NCI-H2227 treated with DMSO at 0.1 percent for 48 hours (cell line): ENCODE data around the gene CD47.

ENCODE experiments used
- DNase-seq: peaks from one replicate; lab custom pipeline; 2025; lab: John Stamatoyannopoulos, UW

Gene CD47

DNA sequence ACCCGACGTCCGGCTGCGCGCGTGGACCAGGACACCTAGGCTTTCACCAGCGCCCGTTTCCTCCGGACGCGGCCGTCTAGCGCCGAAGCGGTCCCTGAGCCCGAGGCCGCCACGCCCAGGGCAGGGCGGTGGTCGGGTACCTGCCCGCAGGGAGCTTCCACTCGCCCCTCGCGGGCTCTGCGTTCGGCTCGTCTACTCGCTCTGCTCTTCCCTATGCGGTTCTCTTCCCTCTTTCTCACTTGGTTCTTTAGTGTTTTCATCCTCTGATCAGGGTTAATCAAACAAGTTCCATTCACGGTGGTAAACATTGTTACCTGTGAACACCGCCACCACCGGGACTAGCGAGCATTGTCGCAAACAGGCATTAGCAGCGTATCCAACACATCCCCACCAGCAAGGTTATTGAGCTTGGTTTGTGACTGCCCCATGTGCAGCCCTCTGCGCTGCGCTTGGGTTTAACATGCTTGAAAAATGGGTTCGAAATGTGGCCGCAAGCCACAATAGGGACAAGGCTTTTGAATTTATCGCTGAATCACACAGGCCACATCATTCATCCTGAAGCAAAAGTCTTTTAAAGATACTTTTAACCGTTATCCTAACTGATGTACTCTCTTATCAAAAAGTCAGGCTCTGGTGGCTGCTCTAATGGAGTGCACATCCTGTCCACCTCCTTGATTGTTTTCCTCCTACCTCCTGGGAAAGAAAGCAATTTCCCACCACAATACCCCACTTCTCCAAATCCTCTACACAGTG, 843 bp upstream of the CD47 start:
- no peak for DNase-seq

DNA sequence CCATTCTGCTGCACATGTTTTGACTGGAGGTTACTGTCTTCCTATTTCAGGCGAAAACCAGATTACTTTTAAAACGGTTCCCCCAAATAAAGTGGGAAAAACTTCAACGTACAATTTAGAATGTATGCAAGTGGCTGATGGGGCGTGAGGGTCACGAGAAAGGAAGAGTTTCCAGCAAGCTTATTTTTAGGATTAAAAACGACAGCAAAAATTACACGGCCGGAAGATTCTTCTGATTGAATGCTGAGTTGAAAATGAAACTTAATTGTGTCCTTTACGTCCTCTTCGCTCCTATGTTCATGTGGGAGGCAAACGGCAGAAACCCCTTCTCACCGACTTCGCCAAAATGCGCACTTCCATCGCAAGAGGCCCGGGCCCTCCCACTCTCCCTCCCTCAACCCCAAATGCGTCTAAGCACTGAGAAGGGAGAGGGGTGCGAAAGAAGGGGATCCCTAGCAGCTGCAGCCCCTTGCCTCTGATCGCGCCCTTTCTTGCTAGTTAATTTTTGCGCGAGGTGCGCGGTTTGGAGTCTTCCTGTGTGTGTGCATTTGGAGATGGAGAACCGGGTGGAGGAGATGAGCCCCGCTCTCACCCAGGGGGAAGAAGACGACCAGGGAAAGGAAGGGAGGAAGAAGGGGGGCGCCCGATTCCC, 656 bp downstream of the CD47 start:
- no peak for DNase-seq

GRCh38 chr3:108089579-108089978, 1.3 kb downstream of the CD47 start:
- no peak for DNase-seq

DNA sequence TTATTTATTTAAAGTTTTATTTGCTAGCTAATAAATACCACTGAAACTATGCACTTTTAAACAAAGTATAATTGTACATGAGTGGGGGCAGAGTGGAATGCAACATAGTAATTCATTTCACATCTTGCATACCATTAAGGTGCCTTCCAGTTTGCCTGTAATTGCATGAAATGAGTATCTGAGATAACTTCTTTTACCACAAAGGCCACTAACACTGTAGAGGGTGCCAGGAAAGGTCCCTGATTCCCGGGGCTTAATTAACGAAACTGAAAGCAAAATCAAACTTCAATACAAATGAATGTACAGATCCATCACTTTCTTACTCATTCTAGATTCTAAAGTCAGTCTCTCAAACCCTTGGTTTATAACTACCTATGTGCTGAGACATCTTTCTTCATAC, 2.1 kb downstream of the CD47 start:
- DNase-seq = no peak

DNA sequence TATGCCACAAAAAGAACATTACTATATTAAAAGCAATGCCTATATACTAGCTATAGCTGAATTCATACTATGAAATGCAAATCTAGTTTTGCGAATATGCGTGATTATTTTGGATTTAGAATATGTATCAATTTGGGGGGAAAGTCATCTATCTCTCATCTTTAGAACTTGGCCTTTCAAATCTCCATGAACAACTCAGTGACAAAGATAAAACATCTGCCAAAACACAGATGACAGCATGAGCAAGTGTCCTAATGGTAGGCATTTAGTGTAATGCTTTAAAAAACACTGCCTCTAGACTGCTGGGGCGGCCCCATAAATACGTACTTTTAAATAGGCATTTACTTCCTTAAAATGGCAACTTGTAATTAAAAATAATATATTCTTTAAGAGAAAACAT, 2.7 kb downstream of the CD47 start:
- no peak for DNase-seq

- DNase-seq = no peak
Measured at GRCh38 chr3:108086653-108087052, 4.2 kb downstream of the CD47 start.

DNA sequence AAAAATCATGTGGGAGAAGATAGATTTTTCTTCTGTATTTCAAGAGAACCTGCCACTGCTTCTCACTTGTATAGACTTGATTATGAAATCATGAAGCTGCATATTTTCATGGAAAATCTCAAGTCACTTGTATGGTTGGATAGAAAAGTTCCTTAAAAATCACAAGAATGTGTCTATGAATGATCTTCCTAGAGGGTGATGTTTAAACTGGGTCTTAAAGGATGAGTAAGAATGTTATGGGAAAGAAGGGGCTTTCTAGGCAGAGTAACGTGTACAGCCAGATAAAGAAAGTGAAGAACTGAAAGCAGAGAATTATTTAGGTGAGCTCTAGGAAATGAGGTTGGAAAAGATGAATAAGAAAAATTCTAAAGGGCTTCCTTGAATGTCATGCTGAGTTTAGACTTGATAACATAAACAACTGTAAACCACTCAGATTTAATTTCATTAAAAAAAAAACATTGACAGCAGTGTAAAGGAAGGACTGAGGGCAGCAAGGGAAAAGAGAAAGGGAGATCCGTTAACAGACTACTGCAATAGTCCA, 5.0 kb downstream of the CD47 start:
- no peak for DNase-seq

DNA sequence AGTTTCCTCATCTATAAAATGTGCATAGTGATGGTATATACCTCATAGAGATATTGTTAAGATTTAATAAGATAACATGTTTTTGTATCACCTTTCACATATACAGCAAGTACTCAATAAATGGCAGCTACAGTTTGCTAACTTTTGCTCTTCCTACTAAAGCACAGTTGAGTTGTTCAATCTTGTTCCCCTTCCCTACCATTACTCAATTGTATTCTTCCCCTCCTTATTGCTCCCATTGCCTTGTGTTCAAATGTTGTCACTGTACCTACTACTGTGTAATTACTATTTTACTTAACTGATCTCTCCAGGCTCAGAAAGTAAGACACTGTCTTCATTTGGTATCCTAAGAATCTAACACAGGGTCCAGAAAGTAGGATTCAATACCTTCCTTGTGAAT, 5.5 kb downstream of the CD47 start:
- no peak for DNase-seq

DNA sequence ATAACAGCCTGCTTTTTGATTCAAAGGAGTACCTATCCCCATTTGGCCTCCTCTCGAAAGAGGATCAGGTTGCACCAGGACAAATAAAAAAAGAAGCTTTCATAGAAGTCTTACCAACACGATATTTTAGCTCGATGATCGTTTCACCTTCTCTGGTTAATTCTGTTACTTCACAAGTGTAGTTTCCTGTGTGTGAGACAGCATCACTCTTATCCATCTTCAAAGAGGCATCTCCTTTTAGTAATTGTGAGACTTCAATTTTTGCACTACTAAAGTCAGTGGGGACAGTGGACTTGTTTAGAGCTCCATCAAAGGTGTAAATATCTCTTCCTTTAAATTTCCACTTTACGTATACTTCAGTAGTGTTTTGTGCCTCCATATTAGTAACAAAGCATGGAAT, 11.0 kb downstream of the CD47 start:
- no peak for DNase-seq

GRCh38 chr3:108079043-108079442, 11.8 kb downstream of the CD47 start:
- no peak for DNase-seq

GRCh38 chr3:108076564-108076963, 14.3 kb downstream of the CD47 start:
- DNase-seq = no peak

DNA sequence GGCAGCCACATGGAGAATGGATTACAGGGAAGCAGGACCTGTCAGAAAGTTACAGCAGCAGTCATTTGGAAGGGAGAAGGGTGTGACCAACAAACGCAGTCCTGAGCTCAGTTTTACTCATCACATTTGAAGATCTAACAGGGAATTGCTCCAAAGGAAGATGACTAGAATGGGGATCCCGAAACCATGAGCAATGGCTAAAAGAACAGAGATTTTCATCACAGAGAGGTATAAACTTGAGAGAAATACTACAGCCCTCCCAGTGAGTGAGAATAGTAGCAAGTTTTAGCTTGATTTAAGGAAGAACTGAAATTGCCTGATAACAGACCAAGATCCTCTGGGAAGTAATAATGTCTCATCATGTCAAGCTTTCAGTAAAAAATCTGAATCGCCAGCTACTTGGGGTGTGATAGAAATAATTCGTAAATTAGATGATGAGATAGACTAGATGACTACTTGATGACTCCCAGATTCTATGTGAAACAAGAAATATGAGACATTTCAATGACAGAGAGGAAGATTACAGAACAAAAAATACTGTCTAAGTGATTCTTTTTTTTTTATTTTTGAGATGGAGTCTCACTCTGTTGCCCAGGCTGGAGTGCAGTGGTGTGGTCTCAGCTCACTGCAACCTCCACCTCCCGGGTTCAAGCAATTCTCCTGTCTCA, 16.9 kb downstream of the CD47 start:
- DNase-seq = no peak

GRCh38 chr3:108071368-108071767, 19.5 kb downstream of the CD47 start:
- no peak for DNase-seq

DNA sequence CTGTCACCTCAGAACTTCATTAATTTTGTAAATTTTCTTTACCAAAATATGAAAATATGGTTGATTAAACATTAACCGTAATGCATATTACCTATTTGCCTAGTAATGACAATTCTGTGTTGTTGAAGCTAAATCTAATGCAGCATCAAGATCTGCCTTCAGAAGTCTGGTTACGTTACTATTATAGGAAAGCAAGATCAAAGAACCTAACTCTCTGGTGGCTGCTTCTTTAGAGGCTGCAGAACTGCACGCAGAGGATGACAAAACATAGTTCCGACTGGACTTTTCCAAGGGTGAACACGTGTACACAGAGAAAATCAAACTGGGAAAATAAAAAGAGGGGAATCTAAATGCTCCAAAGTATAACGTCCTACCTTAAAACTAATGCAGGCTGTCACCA, 20.5 kb downstream of the CD47 start:
- DNase-seq = no peak

DNA sequence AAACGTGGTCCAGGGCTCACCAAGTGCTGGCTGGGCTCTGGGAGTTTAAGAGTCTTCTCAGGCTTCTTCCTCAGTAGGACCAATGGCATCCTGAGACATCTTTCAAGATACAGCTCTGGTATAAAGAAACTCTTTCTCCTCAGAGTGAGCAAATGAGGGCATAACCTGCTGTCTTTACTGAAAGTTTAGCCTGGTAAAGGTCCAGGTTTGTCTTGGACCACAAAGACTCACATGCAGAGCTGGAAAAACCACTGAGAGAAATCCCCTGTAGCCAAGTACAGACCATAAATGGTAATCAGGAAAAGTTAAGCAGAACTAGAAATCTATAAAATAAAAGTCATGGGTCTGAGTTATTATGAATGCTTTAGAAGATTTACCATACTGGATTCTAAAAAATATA, 23.1 kb downstream of the CD47 start:
- DNase-seq = no peak

DNA sequence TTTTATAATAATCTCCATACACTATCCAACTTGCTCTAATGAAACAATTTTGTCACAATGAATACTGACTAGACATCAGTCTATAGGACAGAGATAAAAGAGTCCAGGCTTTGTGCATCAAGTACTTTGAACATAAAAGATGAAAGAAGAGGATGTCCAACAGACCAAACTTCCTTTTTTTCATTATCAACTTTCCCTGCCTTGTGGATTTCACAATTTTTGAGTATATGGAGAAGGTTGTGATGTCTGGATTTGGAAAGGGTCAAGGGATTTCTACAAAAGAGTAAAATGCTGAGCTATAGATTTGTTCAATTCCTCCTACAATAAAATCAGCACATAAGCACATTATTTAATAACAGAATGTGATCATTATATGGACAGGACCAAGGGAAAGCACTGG, 25.7 kb downstream of the CD47 start:
- DNase-seq = no peak

GRCh38 chr3:108064293-108064887, 26.4 kb downstream of the CD47 start:
- no peak for DNase-seq

DNA sequence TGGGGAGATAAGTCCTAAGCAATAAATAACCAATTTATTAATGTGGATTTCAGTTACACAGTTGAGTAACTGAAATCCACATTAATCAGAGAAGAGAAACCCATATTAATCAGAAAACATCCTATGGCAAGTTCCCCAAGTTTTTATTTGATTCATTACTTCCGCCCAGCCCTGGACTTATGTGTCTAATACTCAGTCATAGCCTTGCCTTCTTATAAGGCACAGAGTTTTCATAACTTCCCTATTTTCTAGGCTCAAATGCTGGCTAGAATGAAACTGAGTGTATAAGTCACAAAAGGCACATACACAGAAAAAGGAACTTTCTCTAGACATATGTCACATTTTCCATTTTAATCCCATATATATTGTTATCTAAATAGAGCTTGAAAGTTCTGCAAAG, 28.8 kb downstream of the CD47 start:
- DNase-seq = no peak

DNA sequence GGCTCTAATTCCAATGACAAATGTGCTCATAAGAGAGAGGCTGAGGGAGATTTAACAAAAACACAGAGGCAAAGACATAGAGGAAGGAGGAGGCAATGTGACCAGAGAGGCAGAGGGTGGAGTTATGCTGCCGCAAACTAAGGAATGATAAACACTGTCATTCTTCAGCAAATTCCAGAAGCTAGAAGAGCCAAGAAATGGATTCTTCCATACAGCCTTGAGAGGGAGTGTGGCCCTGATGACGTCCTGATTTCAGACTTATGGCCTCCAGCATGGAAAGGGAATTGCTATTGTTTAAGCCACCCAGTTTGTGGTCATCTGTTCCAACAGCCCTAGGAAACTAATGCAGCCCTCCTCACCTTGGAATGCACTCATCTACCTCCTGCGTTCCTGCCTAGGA, 30.5 kb downstream of the CD47 start:
- DNase-seq = no peak

DNA sequence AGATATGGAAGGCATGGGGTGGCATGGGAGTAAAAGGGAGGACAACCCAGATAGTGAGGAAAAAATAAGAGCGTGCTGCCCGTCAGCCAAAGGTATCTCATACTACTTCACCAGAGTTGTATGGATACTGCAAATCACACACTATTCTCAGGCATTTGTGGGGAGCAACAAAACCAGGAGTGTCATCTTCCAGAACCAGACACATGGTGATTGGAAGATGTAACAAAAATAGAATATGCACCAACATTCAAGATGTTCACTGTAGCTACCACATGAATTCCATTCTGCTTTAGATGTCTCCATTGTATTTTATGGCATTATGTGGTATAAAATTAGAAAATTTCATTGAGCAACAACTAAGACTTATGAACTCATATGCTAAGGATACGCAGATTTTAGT, 34.9 kb downstream of the CD47 start:
- no peak for DNase-seq

DNA sequence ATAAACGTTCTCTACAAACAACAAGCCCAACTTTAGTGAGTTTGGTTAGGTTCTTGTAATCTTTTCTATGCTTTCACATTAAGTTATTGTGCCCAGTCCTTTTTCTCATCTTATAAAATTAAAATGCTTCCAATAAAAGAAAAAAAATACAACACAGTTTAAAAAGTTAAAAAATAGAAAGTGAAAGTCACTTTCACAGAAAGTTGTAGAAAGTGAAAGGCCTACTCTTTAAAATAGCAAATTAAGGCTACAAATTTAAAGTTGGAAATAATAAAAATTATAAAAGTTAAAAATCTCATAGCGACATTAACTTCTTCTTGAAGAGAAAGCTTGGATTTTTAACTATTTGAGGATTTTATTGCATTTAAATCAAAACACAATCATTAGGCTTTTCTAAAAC, 35.9 kb downstream of the CD47 start:
- no peak for DNase-seq

DNA sequence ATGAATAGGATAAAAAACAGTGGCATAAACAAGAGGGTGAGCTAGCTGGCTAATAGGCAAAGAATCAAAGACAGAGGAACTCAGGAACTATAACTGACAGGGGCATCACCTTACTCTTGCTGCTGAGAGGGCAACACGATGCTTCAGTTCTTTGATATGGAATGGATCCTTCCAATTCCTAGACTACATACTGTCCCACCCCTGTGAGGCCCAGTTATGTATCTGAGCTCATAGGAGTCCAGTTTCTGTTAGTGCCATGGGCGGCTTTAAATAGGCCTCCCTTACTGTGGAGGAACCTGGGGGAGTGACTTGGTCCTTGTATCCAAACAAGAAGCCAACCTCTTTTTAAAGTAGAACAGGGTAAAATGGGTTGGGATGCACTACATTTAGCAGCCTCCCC, 37.3 kb downstream of the CD47 start:
- DNase-seq = no peak

- no peak for DNase-seq
Measured at GRCh38 chr3:108053067-108053466, 37.8 kb downstream of the CD47 start.
